ENCODE results near the gene CTBP2. TPM values are rescaled to one million over a fixed set of nuclear protein-coding genes. Genes with fewer than 3 reads are reported as not detected.
A peak's percentile ranks its signal among the peaks of the same experiment; 100 is the strongest.

Gene CTBP2
- total RNA-seq, 1 donor from 2014 or later: 123 TPM

- DNase-seq (ENCODE audit: low read depth): no peak
- no peak for FAIRE-seq
- H3K4me3 ChIP-seq (ENCODE audit: low read depth, low read length): no peak overlapping the region
Observed at GRCh38 chr10:125024497-125025234, 135.7 kb downstream of the CTBP2 start.

DNA sequence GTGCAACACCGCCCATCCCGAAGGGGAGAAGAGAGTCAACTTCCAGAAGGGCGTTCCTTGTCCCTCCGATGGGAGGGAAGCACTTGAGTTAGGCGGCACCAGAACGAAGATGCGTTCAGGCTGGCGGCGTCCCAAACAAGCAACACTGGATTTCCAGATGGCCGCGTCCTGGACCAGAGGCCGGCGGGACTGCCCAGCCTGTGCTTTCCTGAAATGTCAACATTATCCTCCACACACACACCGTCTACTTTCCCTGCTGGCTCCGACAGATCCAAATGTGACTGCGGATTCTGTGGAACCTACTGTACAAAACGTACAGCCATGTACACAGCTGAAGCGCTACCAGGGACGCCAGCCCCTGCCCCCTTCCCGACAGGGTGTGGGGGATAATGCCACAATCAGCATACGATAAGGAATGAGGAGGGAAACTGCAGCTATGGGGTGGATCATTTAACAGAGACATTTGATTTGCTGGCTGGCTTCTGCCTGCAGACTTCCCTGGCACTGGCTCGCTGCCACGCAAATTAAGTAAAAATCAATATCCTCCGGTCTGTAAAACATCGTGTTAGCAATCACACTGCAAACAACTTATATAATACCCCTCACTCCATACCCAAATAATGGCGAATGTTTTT, 136.4 kb downstream of the CTBP2 start:
- TF ChIP-seq, protein P1, sequence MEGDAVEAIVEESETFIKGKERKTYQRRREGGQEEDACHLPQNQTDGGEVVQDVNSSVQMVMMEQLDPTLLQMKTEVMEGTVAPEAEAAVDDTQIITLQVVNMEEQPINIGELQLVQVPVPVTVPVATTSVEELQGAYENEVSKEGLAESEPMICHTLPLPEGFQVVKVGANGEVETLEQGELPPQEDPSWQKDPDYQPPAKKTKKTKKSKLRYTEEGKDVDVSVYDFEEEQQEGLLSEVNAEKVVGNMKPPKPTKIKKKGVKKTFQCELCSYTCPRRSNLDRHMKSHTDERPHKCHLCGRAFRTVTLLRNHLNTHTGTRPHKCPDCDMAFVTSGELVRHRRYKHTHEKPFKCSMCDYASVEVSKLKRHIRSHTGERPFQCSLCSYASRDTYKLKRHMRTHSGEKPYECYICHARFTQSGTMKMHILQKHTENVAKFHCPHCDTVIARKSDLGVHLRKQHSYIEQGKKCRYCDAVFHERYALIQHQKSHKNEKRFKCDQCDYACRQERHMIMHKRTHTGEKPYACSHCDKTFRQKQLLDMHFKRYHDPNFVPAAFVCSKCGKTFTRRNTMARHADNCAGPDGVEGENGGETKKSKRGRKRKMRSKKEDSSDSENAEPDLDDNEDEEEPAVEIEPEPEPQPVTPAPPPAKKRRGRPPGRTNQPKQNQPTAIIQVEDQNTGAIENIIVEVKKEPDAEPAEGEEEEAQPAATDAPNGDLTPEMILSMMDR (IDR thresholded peaks at IDR 0.05; ENCODE audit: insufficient read depth, low read length, severe bottlenecking): no peak
- FAIRE-seq (no peak), DNase-seq (ENCODE audit: low read depth) (no peak)

More at GRCh38 chr10:125024497-125025234, 135.7 kb downstream of the CTBP2 start:
- TF ChIP-seq, protein P1 (IDR thresholded peaks at IDR 0.05; ENCODE audit: insufficient read depth, low read length, severe bottlenecking): no peak
- H3K27me3 ChIP-seq (ENCODE audit: control insufficient read depth, insufficient read depth, low read length): no peaks in the 10 kb centered on the region
- peaks cover 22% of the 10 kb centered on the region for H3K36me3 ChIP-seq (ENCODE audit: control insufficient read depth, insufficient read depth, low read length)

GRCh38 chr10:125023255-125023654, 137.1 kb downstream of the CTBP2 start:
- DNase-seq (ENCODE audit: low read depth) (no peak), FAIRE-seq (no peak)
- TF ChIP-seq, protein P1 (IDR thresholded peaks at IDR 0.05; ENCODE audit: insufficient read depth, low read length, severe bottlenecking): no peak
- peaks cover 22% of the 10 kb centered on the region for H3K36me3 ChIP-seq (ENCODE audit: control insufficient read depth, insufficient read depth, low read length)
- no peaks in the 10 kb centered on the region for H3K27me3 ChIP-seq (ENCODE audit: control insufficient read depth, insufficient read depth, low read length)
- no peak overlapping the region for H3K4me3 ChIP-seq (ENCODE audit: low read depth, low read length)

More for the DNA sequence above, 136.4 kb downstream of the CTBP2 start:
- Histone ChIP-seq H3K4me3 (ENCODE audit: low read depth, low read length) (no peak overlapping the region), H3K27me3 (ENCODE audit: control insufficient read depth, insufficient read depth, low read length) (no peaks in the 10 kb centered on the region), H3K36me3 (ENCODE audit: control insufficient read depth, insufficient read depth, low read length) (peaks cover 22% of the 10 kb centered on the region)

DNA sequence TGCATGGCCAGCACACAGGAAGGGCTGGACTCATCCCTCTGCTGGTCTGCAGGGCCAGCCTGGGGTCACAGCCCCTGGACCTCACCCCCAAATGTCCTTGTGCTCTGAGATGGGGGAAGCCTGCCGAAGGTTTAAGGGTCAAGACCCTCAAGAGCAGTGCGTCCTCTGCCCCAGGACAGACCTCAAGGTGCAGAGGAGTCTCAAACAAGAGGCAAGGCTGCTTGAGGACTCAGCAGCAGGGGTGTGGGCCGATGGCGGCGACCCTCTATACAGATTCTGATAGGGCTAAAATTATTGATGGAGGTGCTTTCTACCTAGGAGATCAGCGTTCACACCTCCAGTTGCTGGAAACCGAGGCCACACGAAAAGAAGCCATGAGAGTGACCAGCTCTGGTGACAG, 137.7 kb downstream of the CTBP2 start:
- DNase-seq (ENCODE audit: low read depth) (no peak), FAIRE-seq (peak; percentile 73)
- Histone ChIP-seq H3K27me3 (ENCODE audit: control insufficient read depth, insufficient read depth, low read length) (no peaks in the 10 kb centered on the region), H3K4me3 (ENCODE audit: low read depth, low read length) (no peak overlapping the region), H3K36me3 (ENCODE audit: control insufficient read depth, insufficient read depth, low read length) (peaks cover 26% of the 10 kb centered on the region)
- TF ChIP-seq, protein P1 (IDR thresholded peaks at IDR 0.05; ENCODE audit: insufficient read depth, low read length, severe bottlenecking): no peak

DNA sequence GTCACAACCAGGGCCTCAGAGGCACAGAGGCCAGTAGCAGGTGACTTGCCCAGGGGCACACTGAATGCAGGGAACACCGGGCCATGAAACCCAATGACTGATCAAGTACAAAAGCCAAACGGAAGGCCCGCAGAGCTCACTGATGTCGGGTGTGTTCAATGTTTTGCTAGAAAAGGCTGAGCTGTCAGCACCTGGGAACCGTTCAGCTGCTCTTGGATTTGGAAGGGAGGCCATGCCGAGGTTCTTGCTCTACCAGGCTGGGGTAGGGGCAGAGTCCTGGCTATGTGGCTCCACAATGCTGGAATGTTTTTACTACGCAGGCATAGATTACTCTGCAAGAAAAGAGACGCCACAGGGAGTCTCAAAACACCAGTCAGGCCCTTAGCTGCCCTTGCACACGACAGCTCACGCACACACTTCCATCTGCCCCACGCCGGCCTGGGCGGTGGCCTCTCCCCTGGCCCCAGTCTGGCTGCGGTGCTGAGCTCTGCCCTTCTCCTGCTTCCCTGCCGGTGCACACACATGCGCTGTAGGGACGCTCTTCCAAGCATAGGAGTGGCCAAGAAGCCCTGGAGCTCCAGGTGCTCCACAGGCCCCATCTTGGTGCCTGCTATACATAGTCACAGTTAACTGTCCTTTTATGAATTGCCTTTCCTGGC, 138.5 kb downstream of the CTBP2 start:
- no peaks in the 10 kb centered on the region for H3K27me3 ChIP-seq (ENCODE audit: control insufficient read depth, insufficient read depth, low read length)
- H3K36me3 ChIP-seq (ENCODE audit: control insufficient read depth, insufficient read depth, low read length): peaks cover 30% of the 10 kb centered on the region
- FAIRE-seq (no peak), DNase-seq (ENCODE audit: low read depth) (no peak)
- TF ChIP-seq, protein P1 (IDR thresholded peaks at IDR 0.05; ENCODE audit: insufficient read depth, low read length, severe bottlenecking): no peak
- H3K4me3 ChIP-seq (ENCODE audit: low read depth, low read length): no peak overlapping the region
